Tibial nerve (tissue), 4 donors: Measurements from ENCODE around the gene GJA10. TPM values are rescaled to one million over a fixed set of nuclear protein-coding genes. Genes with fewer than 3 reads are reported as not detected.

ENCODE experiments used
- DNase-seq, 2 donors: peaks; one replicate each; pipeline ENCODE4 v3.0.0-alpha.2; 2019; ENCODE audit warnings: low spot score in 2 of 2
- H3K27ac ChIP-seq, 4 donors: fragments of 200-600 bp; sonication (generic) in 3 of 4; one replicate each; pipeline ENCODE4 v1.5.1; 2017 to 2019; ENCODE audit warnings: mild to moderate bottlenecking in 1 of 4
- H3K27me3 ChIP-seq, 2 donors: fragments of 200-600 bp; sonication (generic) in 1 of 2; one replicate each; pipeline versions ENCODE4 v1.5.1 to v1.6.0; 2017 to 2019
- H3K36me3 ChIP-seq, 3 donors: fragments of 200-600 bp; sonication (generic); one replicate each; pipeline ENCODE4 v1.5.1; 2018 to 2019
- H3K4me1 ChIP-seq, 4 donors: fragments of 200-600 bp; sonication (generic) in 3 of 4; one replicate each; pipeline ENCODE4 v1.5.1; 2017 to 2019
- H3K4me3 ChIP-seq, 4 donors: fragments of 200-600 bp; sonication (generic) in 3 of 4; one replicate each; pipeline ENCODE4 v1.5.1; 2017 to 2019; ENCODE audit warnings: mild to moderate bottlenecking in 1 of 4, moderate library complexity in 1 of 4
- H3K9me3 ChIP-seq, 4 donors: fragments of 200-600 bp; sonication (generic) in 3 of 4; one replicate each; pipeline ENCODE4 v1.5.1; 2017 to 2019
- CTCF ChIP-seq, 5 experiments: fragments of 200-600 bp in 3 of 5; fragments of 450-650 bp in 2 of 5; sonication (generic) in 3 of 5; IDR thresholded peaks; one replicate each; pipeline ENCODE4 v1.5.1; 2016 to 2019; ENCODE audit warnings: antibody characterized with exemption in 5 of 5, mild to moderate bottlenecking in 3 of 5, moderate library complexity in 2 of 5
- EP300 ChIP-seq, 2 donors: sonication (generic); formaldehyde crosslinking; IDR thresholded peaks; one replicate each; pipeline ENCODE4 v1.6.1; 2017; ENCODE audit warnings: antibody characterized with exemption in 2 of 2, mild to moderate bottlenecking in 1 of 2
- POLR2A ChIP-seq, 2 donors: fragments of 450-650 bp; IDR thresholded peaks; one replicate each; pipeline ENCODE4 v1.6.1; 2017; ENCODE audit warnings: antibody characterized with exemption in 2 of 2, mild to moderate bottlenecking in 2 of 2, moderate library complexity in 2 of 2
- WGBS, 2 donors: methylation state at CpG; one replicate each; pipeline ENCODE4 v1.1.5; 2018; 5-methylcytosine and 5-hydroxymethylcytosine counted together
- total RNA-seq, 4 donors: library from RNA; depleted of rRNA; stranded (reverse); fragments of >200 nt; gene quantifications; one replicate each; pipeline ENCODE4 v1.1.0, GENCODE V29; 2016

GJA10 gene
- total RNA-seq, 4 donors from 2014 or later, result not detected

- 91 to 95% methylated on average over 10 of the region's 10 CpGs for WGBS, 2 donors
- Histone ChIP-seq H3K27ac (no peak overlapping the region), H3K36me3 (no peaks in the 10 kb centered on the region), H3K27me3 (peaks cover 0 to 5% of the 10 kb centered on the region in 2 donors), H3K4me3 (no peak overlapping the region), H3K9me3 (peaks cover 0 to 16% (median 0%) of the 10 kb centered on the region in 4 donors), H3K4me1 (no peaks in the 10 kb centered on the region)
- no peak for DNase-seq
- TF ChIP-seq CTCF (IDR thresholded peaks at IDR 0.05) (no peak), EP300 (IDR thresholded peaks at IDR 0.05) (no peak), POLR2A (IDR thresholded peaks at IDR 0.05) (no peak)
These were observed 27.4 kb downstream of the GJA10 start for GRCh38 chr6:89921691-89922090.

- peaks cover 0 to 5% of the 10 kb centered on the region in 2 donors for H3K27me3 ChIP-seq
- no peak overlapping the region for H3K27ac ChIP-seq
- no peaks in the 10 kb centered on the region for H3K4me1 ChIP-seq
- no peaks in the 10 kb centered on the region for H3K36me3 ChIP-seq
- H3K9me3 ChIP-seq, result peaks cover 0 to 2% (median 0%) of the 10 kb centered on the region in 4 donors
- TF ChIP-seq EP300 (IDR thresholded peaks at IDR 0.05), result no peak
- TF ChIP-seq POLR2A (IDR thresholded peaks at IDR 0.05), result no peak
- TF ChIP-seq CTCF (IDR thresholded peaks at IDR 0.05), result no peak
- H3K4me3 ChIP-seq, result no peak overlapping the region
- no peak for DNase-seq
- 64 to 65% methylated on average over 5 of the region's 5 CpGs for WGBS, 2 donors
These were observed 30.0 kb downstream of the GJA10 start for GRCh38 chr6:89924231-89924630.

- Histone ChIP-seq H3K4me3 (no peak overlapping the region), H3K4me1 (peaks cover 0 to 2% (median 0%) of the 10 kb centered on the region in 4 donors), H3K36me3 (peaks cover 0 to 2% (median 0%) of the 10 kb centered on the region in 3 donors), H3K9me3 (peaks cover 0 to 2% (median 0%) of the 10 kb centered on the region in 4 donors), H3K27me3 (peaks cover 0 to 5% of the 10 kb centered on the region in 2 donors), H3K27ac (no peak overlapping the region)
- DNase-seq, result no peak
- 81 to 83% methylated on average over 2 of the region's 2 CpGs for WGBS, 2 donors
- TF ChIP-seq POLR2A (IDR thresholded peaks at IDR 0.05) (no peak), CTCF (IDR thresholded peaks at IDR 0.05) (no peak), EP300 (IDR thresholded peaks at IDR 0.05) (no peak)
These were observed 31.6 kb downstream of the GJA10 start for GRCh38 chr6:89925826-89926225.

- H3K4me1 ChIP-seq, result peaks cover 0 to 2% (median 0%) of the 10 kb centered on the region in 4 donors
- WGBS, 2 donors, result 89 to 90% methylated on average over 5 of the region's 5 CpGs
- H3K9me3 ChIP-seq, result peaks cover 0 to 2% (median 0%) of the 10 kb centered on the region in 4 donors
- DNase-seq, result no peak
- TF ChIP-seq POLR2A (IDR thresholded peaks at IDR 0.05) (no peak), EP300 (IDR thresholded peaks at IDR 0.05) (no peak), CTCF (IDR thresholded peaks at IDR 0.05) (no peak)
- H3K27ac ChIP-seq, result no peak overlapping the region
- peaks cover 0 to 16% (median 0%) of the 10 kb centered on the region in 3 donors for H3K36me3 ChIP-seq
- H3K27me3 ChIP-seq, result no peaks in the 10 kb centered on the region
- H3K4me3 ChIP-seq, result no peak overlapping the region
These were observed 33.0 kb downstream of the GJA10 start for GRCh38 chr6:89927264-89927663.

GRCh38 chr6:89927791-89928550 lies 33.7 kb downstream of the GJA10 start:
- no peaks in the 10 kb centered on the region for H3K27me3 ChIP-seq
- peak overlapping the region in 2 of 4 donors; percentile 5 to 29 for H3K27ac ChIP-seq
- WGBS, 2 donors, result 43 to 44% methylated on average over 6 of the region's 6 CpGs
- no peak for DNase-seq
- no peak for TF ChIP-seq CTCF (IDR thresholded peaks at IDR 0.05)
- TF ChIP-seq POLR2A (IDR thresholded peaks at IDR 0.05), result no peak
- peak in 1 of 2 donors; percentile 30 for TF ChIP-seq EP300 (IDR thresholded peaks at IDR 0.05)
- H3K4me1 ChIP-seq, result peaks cover 0 to 2% (median 0%) of the 10 kb centered on the region in 4 donors
- H3K9me3 ChIP-seq, result peaks cover 0 to 2% (median 0%) of the 10 kb centered on the region in 4 donors
- no peak overlapping the region for H3K4me3 ChIP-seq
- H3K36me3 ChIP-seq, result peaks cover 0 to 23% (median 0%) of the 10 kb centered on the region in 3 donors
